PC-3 (cell line): ENCODE results near the gene USP11. TPM values are rescaled to one million over a fixed set of nuclear protein-coding genes. Genes with fewer than 3 reads are reported as not detected.

Experiments
- ATAC-seq: fragments of 200-7000 bp; cut with Tn5 transposase; 2 replicates; pipeline ENCODE4 v1.9.1; 2020; ENCODE audit warnings: mild to moderate bottlenecking, moderate library complexity
- Bru-seq: library from RNA; stranded (reverse); fragments of 400-500 nt; gene quantifications from one replicate; lab custom pipeline; 2021; lab: Mats Ljungman, UMichigan
- BruChase-seq, 2 experiments: library from RNA; stranded (reverse); fragments of 400-500 nt; gene quantifications; one replicate each; lab custom pipeline; 2021; lab: Mats Ljungman, UMichigan
- BruUV-seq: library from RNA; stranded (reverse); fragments of 400-500 nt; replicated peaks from 2 replicates; lab custom pipeline; 2021; lab: Mats Ljungman, UMichigan
- CTCF ChIA-PET: fragments of 300-600 bp; sonication (Branson Sonifier 250); formaldehyde crosslinking; loops from one replicate; lab custom pipeline; 2022; ENCODE audit warnings: antibody characterized with exemption; lab: Charles Lee
- POLR2A ChIA-PET: fragments of 300-600 bp; sonication (Branson Sonifier 250); formaldehyde crosslinking; loops from one replicate; lab custom pipeline; 2022; ENCODE audit warnings: antibody characterized with exemption; ENCODE audit not compliant: unreplicated experiment; lab: Charles Lee
- DNase-seq: peaks from one replicate; pipeline ENCODE4 v3.0.0-alpha.2; 2015
- H2AFZ ChIP-seq: fragments of 300-600 bp; sonication (generic); 2 replicates; pipeline ENCODE4 v1.6.0; 2016; ENCODE audit warnings: antibody characterized with exemption, low read length
- H3F3A ChIP-seq: fragments of 300-600 bp; sonication (generic); one replicate; pipeline ENCODE4 v1.6.0; 2017; ENCODE audit warnings: antibody characterized with exemption, low read length, control low read depth, mild to moderate bottlenecking; ENCODE audit not compliant: unreplicated experiment
- H3K27ac ChIP-seq: fragments of 300-600 bp; sonication (generic); 2 replicates; pipeline ENCODE4 v1.5.1; 2016; ENCODE audit warnings: mild to moderate bottlenecking, low read length
- H3K27me3 ChIP-seq: fragments of 300-600 bp; sonication (generic); 2 replicates; pipeline ENCODE4 v1.6.1; 2016; ENCODE audit warnings: low read length, mixed read lengths
- H3K36me3 ChIP-seq: fragments of 300-600 bp; sonication (generic); 2 replicates; pipeline ENCODE4 v1.6.1; 2016; ENCODE audit warnings: low read depth, mixed run types, low read length, mixed read lengths
- H3K4me1 ChIP-seq: fragments of 300-600 bp; sonication (generic); 2 replicates; pipeline ENCODE4 v1.5.1; 2016; ENCODE audit warnings: low read length; ENCODE audit not compliant: insufficient read depth
- H3K4me2 ChIP-seq: fragments of 300-600 bp; sonication (generic); 2 replicates; pipeline ENCODE4 v1.6.0; 2016; ENCODE audit warnings: low read length
- H3K4me3 ChIP-seq: fragments of 300-600 bp; sonication (generic); 2 replicates; pipeline ENCODE4 v1.5.1; 2016; ENCODE audit warnings: mild to moderate bottlenecking, low read length, mixed read lengths
- H3K79me2 ChIP-seq: fragments of 300-600 bp; sonication (generic); 2 replicates; pipeline ENCODE4 v1.6.1; 2017; ENCODE audit warnings: low read length, mixed read lengths
- H3K9ac ChIP-seq: fragments of 300-600 bp; sonication (generic); 2 replicates; pipeline ENCODE4 v1.6.0; 2016; ENCODE audit warnings: mild to moderate bottlenecking, low read length
- H3K9me2 ChIP-seq: fragments of 300-600 bp; sonication (generic); replicated peaks from 2 replicates; pipeline ENCODE4 v1.6.1; 2016; ENCODE audit warnings: mixed run types, low read length, mixed read lengths
- H3K9me3 ChIP-seq: fragments of 300-600 bp; sonication (generic); 2 replicates; pipeline ENCODE4 v1.6.1; 2016; ENCODE audit warnings: low read length, mixed read lengths
- H4K20me1 ChIP-seq: fragments of 300-600 bp; sonication (generic); 2 replicates; pipeline ENCODE4 v1.6.1; 2016; ENCODE audit warnings: low read length, mixed read lengths
- EZH2 ChIP-seq: fragments of 300-600 bp; sonication (generic); IDR thresholded peaks from one replicate; pipeline ENCODE4 v1.6.1; 2017; ENCODE audit warnings: antibody characterized with exemption, mild to moderate bottlenecking, low read length; ENCODE audit not compliant: unreplicated experiment
- EZH2phosphoT487 ChIP-seq: fragments of 300-600 bp; sonication (generic); IDR thresholded peaks from 2 replicates; pipeline ENCODE4 v1.6.1; 2018; ENCODE audit warnings: mild to moderate bottlenecking, antibody characterized with exemption, low read length, borderline replicate concordance
- intact Hi-C: fragments of 100-400 bp; cut with micrococcal nuclease; formaldehyde crosslinking; loops from 2 replicates; pipeline ENCODE4 v1.9.0; 2023
- long read RNA-seq: library from polyadenylated mRNA; unstranded; transcript quantifications from one replicate; pipeline ENCODE4 v2.0.0, GENCODE V29; 2021; ENCODE audit not compliant: unreplicated experiment
- total RNA-seq: library from RNA; depleted of rRNA; stranded (reverse); fragments of >200 nt; gene quantifications from 2 replicates; pipeline ENCODE4 v1.2.3, GENCODE V29; 2014; rRNA removed
- TF ChIP-seq, protein P1 (sequence below): fragments of 300-600 bp; sonication (generic); conservative IDR thresholded peaks from 2 replicates; pipeline ENCODE4 v1.5.1; 2017; ENCODE audit warnings: antibody characterized with exemption, low read depth, mild to moderate bottlenecking, low read length

Gene USP11
- 31.3 and 37.3 TPM in 2 replicates for total RNA-seq
- Bru-seq, nascent RNA: percentile 72 among the genes with signal in this experiment
- percentile 81 among the genes with signal in this experiment for BruChase-seq, experiment 1, labeled RNA remaining after a 6-hour chase
- BruChase-seq, experiment 2, labeled RNA remaining after a 2-hour chase: percentile 72 among the genes with signal in this experiment
- long read RNA-seq, transcript USP11-204 (21 exons, 3,515 nt): major isoform, 62 of 154 reads
- long read RNA-seq, partial matches to known transcripts: 35 of 154 reads
- long read RNA-seq, other reads (novel, unspliced or antisense): 57 of 154 reads

DNA sequence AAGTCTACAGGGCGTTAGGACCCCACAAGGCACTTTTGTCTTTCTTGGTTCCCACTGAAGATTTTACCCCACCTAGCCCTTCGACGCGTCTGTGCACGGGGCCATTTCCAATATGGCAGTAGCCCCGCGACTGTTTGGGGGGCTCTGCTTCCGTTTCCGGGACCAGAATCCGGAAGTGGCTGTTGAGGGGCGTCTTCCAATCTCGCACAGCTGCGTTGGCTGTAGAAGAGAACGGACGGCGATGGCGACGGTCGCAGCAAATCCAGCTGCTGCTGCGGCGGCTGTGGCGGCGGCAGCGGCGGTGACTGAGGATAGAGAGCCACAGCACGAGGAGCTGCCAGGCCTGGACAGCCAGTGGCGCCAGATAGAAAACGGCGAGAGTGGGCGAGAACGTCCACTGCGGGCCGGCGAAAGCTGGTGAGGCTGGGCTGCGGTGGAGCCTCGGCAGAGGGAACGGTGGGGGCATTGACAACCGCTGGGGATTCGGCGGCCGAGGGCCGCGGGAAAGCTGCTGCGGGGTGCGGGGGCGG lies at the start of gene USP11:
Gene USP11, plus strand, starts transcription at position 207 of the 530 bp plus-strand sequence. Its CDS starts 35 bp downstream, at position 242.
- peaks cover 45% of the 10 kb centered on the region for H3K79me2 ChIP-seq
- TF ChIP-seq EZH2phosphoT487: no peak
- TF ChIP-seq EZH2: no peak
- TF ChIP-seq, protein P1, sequence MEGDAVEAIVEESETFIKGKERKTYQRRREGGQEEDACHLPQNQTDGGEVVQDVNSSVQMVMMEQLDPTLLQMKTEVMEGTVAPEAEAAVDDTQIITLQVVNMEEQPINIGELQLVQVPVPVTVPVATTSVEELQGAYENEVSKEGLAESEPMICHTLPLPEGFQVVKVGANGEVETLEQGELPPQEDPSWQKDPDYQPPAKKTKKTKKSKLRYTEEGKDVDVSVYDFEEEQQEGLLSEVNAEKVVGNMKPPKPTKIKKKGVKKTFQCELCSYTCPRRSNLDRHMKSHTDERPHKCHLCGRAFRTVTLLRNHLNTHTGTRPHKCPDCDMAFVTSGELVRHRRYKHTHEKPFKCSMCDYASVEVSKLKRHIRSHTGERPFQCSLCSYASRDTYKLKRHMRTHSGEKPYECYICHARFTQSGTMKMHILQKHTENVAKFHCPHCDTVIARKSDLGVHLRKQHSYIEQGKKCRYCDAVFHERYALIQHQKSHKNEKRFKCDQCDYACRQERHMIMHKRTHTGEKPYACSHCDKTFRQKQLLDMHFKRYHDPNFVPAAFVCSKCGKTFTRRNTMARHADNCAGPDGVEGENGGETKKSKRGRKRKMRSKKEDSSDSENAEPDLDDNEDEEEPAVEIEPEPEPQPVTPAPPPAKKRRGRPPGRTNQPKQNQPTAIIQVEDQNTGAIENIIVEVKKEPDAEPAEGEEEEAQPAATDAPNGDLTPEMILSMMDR: no peak
- H3K9me2 ChIP-seq: no peaks in the 10 kb centered on the region
- H3K9ac ChIP-seq: peak within 1 kb of the TSS; percentile 99
- H3K27ac ChIP-seq: peak within 1 kb of the TSS; percentile 98
- peaks cover 9% of the 10 kb centered on the region for H3K4me1 ChIP-seq
- POLR2A ChIA-PET: interaction anchor here (0.6 to 1.3 kb wide), 4 partner anchors 15 to 151 kb away, joined by 3 to 11 read pairs (median 8); no protein-coding TSS in a partner anchor
- intact Hi-C loops: loop anchor here (1.0 kb wide), 1 partner anchor 15 kb away; the partner anchor contains the start of gene CDK16
- DNase-seq (peak; percentile 17), ATAC-seq (peak; percentile 42)
- H3K9me3 ChIP-seq: no peaks in the 10 kb centered on the region
- H2AFZ ChIP-seq: peak within 1 kb of the TSS; percentile 59
- H3K4me2 ChIP-seq: peak within 1 kb of the TSS; percentile 95
- no TSS peak for BruUV-seq
- H3K36me3 ChIP-seq: peaks cover 11% of the 10 kb centered on the region
- peak within 1 kb of the TSS; percentile 77 for H3K4me3 ChIP-seq
- H3F3A ChIP-seq: no peaks in the 10 kb centered on the region
- H4K20me1 ChIP-seq: no peaks in the 10 kb centered on the region
- CTCF ChIA-PET: interaction anchor here (0.6 to 0.7 kb wide), 2 partner anchors 11 to 80 kb away, joined by 3 to 4 read pairs; no protein-coding TSS in a partner anchor
- H3K27me3 ChIP-seq: no peaks in the 10 kb centered on the region

DNA sequence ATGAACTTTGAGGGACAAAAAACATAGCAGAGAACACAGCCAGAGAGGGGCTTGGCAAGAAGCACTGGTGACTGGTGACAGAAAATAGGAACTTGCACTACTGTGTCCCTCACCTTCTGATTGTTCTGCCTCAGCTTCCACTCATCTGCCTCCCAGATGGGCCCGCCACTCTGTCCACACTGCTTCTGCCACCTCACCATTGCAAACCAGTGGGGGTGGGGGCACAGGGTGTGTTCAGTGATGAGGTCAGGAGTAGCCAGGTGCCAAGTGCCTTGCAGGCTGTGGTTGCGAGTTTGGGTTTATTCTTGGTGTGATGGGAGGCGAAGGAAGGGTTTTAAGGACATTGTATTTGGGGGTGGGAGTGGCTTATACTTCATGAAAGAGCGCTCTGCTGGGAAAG lies 48.3 kb upstream of the USP11 start:
- H2AFZ ChIP-seq: no peak overlapping the region

More for the DNA sequence above, 48.3 kb upstream of the USP11 start:
- H3K9me2 ChIP-seq: no peaks in the 10 kb centered on the region
- H3K36me3 ChIP-seq: peaks cover 15% of the 10 kb centered on the region
- TF ChIP-seq EZH2: no peak
- TF ChIP-seq EZH2phosphoT487: no peak
- TF ChIP-seq, protein P1: no peak
- ATAC-seq: no peak
- H3K27ac ChIP-seq: no peak overlapping the region
- BruUV-seq: no TSS peak
- no peaks in the 10 kb centered on the region for H3K4me1 ChIP-seq
- H3K79me2 ChIP-seq: no peaks in the 10 kb centered on the region
- ChIA-PET CTCF (no interaction called here), POLR2A (no interaction called here)
- intact Hi-C loops: no loop called here
- no peak for DNase-seq
- no peaks in the 10 kb centered on the region for H4K20me1 ChIP-seq
- no peaks in the 10 kb centered on the region for H3K27me3 ChIP-seq
- H3K9ac ChIP-seq: no peak overlapping the region
- no peaks in the 10 kb centered on the region for H3F3A ChIP-seq
- H3K4me3 ChIP-seq: no peak overlapping the region
- no peaks in the 10 kb centered on the region for H3K9me3 ChIP-seq
- no peak overlapping the region for H3K4me2 ChIP-seq
